ENCODE results near the gene TPGS2. TPM values are rescaled to one million over a fixed set of nuclear protein-coding genes. Genes with fewer than 3 reads are reported as not detected.
"Not testable (repeated sequence)": the region's sequence is repeated elsewhere in the genome, so short reads cannot be mapped to it uniquely, and the experiment has no call there.

TPGS2 gene, protein sequence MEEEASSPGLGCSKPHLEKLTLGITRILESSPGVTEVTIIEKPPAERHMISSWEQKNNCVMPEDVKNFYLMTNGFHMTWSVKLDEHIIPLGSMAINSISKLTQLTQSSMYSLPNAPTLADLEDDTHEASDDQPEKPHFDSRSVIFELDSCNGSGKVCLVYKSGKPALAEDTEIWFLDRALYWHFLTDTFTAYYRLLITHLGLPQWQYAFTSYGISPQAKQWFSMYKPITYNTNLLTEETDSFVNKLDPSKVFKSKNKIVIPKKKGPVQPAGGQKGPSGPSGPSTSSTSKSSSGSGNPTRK
- polyA plus RNA-seq (ENCODE audit: insufficient read length), result 140 TPM
- long read RNA-seq, donor 1, full-length matches to known transcripts, result 50 of 56 reads
- long read RNA-seq, donor 1, partial matches to known transcripts, result 6 of 56 reads
- long read RNA-seq, donor 1, other reads (novel, unspliced or antisense), result 0 of 56 reads
- long read RNA-seq, donor 2, full-length matches to known transcripts, result 39 of 39 reads
- long read RNA-seq, donor 2, partial matches to known transcripts, result 0 of 39 reads
- long read RNA-seq, donor 2, other reads (novel, unspliced or antisense), result 0 of 39 reads
- long read RNA-seq, donor 3, full-length matches to known transcripts, result 41 of 41 reads
- long read RNA-seq, donor 3, partial matches to known transcripts, result 0 of 41 reads
- long read RNA-seq, donor 3, other reads (novel, unspliced or antisense), result 0 of 41 reads
- long read RNA-seq, donor 4, full-length matches to known transcripts, result 2 of 2 reads
- long read RNA-seq, donor 4, partial matches to known transcripts, result 0 of 2 reads
- long read RNA-seq, donor 4, other reads (novel, unspliced or antisense), result 0 of 2 reads
- long read RNA-seq, donor 5, full-length matches to known transcripts, result 79 of 79 reads
- long read RNA-seq, donor 5, partial matches to known transcripts, result 0 of 79 reads
- long read RNA-seq, donor 5, other reads (novel, unspliced or antisense), result 0 of 79 reads
- long read RNA-seq, donor 6, full-length matches to known transcripts, result 43 of 58 reads
- long read RNA-seq, donor 6, partial matches to known transcripts, result 15 of 58 reads
- long read RNA-seq, donor 6, other reads (novel, unspliced or antisense), result 0 of 58 reads
- long read RNA-seq, donor 7, full-length matches to known transcripts, result 47 of 47 reads
- long read RNA-seq, donor 7, partial matches to known transcripts, result 0 of 47 reads
- long read RNA-seq, donor 7, other reads (novel, unspliced or antisense), result 0 of 47 reads
- long read RNA-seq, donor 8, full-length matches to known transcripts, result 11 of 11 reads
- long read RNA-seq, donor 8, partial matches to known transcripts, result 0 of 11 reads
- long read RNA-seq, donor 8, other reads (novel, unspliced or antisense), result 0 of 11 reads

- peak; percentile 85 for DNase-seq
These were observed at the start of gene TPGS2, which contains the start of gene KIAA1328 for GRCh38 chr18:36828630-36829361. TSS of gene TPGS2 (minus strand) at chr18:36829002. CDS start at chr18:36828767, 235 bp downstream. TSS of gene KIAA1328 (plus strand) at chr18:36829127. CDS start at chr18:36829139, 12 bp downstream.

DNA sequence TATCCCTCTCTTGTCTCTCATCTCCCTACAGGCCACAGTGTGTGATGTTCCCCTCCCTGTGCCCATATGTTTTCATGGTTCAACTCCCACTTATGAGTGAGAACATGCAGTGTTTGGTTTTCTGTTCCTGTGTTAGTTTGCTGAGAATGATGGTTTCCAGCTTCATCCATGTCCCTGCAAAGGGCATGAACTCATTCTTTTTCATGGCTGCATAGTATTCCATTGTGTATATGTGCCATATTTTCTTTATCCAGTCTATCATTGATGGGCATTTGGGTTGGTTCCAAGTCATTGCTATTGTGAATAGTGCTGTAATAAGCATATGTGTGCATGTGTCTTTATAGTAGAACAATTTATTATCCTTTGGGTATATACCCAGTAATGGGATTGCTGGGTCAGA, 45.0 kb upstream of the TPGS2 start:
- not testable (repeated sequence) for DNase-seq

- DNase-seq, result peak; percentile 11
These were observed 43.5 kb upstream of the TPGS2 start for GRCh38 chr18:36872329-36872728.

- no peak for DNase-seq
These were observed 43.0 kb upstream of the TPGS2 start for GRCh38 chr18:36871801-36872200.

GRCh38 chr18:36867056-36867455, 38.3 kb upstream of the TPGS2 start:
- no peak for DNase-seq

DNA sequence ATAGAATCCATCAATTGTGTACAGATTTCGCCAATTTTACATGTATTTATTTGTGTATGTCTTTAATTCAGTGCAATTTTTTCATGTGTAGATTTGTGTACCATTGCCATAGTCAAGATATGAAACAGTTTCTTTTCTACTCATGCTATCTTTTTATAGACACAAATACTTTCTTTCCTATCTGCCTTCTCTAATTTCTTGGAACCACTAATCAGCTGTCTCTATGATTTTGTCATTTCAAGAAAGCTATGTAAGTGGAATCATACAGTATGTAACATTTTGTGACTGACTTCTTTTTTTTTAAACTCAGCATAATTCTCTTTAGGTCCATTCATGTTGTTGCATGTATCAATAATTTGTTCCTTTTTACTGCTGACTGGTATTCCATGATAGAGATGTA, 33.4 kb upstream of the TPGS2 start:
- DNase-seq, result no peak

DNA sequence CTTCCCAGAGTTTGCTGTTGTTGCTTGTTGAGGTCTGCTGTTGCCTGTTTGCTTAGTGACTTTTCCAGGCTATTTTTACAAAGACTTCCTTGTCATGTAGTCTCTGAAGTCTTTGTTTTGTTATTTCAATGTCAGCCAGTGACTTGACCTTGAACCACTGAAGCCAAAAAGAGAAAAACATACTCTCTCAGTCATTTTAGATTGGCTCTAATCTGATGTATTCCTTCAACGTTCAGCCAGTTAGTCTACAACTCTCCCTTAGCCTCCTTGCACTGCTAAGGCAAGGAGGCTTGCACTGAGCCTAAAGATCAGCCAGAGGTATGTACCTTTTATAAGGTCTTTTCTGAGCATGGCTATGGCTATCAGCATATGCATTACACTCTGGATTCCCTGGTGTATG, 28.0 kb upstream of the TPGS2 start:
- DNase-seq, result no peak

GRCh38 chr18:36851202-36851590, 22.4 kb upstream of the TPGS2 start:
- DNase-seq, result no peak

DNA sequence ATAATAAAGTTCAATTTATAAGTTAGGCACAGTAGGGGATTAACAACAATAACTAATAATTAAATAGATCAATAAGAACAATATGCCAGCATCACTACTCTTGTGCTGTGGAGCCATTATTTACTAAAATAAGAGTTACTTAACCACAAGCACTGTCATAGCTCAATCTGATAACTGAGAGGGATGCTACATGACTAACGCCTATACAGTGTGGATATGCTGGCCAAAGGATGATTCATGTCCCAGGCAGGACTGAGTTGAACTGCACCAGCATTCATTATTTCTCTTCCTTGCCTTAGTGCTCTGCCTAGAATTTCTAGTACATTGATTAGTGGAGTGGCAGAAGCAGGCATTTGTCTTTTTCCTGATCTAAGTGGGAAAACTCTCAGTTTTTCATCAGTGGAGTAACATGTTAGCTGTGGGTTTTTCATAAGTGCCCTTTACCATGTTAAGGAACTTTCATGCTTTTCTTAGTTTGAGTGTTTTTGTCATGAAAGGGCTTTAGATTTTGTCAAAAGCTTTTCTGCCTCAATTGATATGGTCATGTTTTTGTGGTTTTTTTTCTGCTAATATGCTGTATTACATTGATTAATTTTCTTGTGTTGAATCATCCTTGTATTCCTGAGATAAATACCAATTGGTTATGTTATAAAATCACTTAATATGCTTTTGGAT, 21.9 kb upstream of the TPGS2 start:
- DNase-seq, result no peak

- no peak for DNase-seq
These were observed 20.6 kb upstream of the TPGS2 start for GRCh38 chr18:36849288-36850006.

DNA sequence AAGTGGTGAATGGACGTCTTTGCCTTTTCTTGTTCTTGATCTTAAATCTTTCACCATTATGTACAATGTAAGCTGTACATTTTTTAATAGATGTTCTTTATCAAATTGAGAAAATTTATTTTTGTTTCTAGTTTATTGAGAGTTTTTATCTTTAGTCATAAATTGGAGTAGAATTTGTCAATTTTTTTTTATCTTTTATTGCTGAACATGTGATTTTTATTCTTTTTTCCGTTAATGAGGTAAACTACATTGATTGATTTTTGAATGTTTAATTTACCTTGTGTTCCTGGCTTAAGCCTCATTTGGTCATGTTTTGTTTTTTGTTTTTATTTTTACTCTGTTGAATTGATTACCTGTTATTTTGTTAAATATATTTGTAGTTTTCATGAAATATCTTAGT, 19.8 kb upstream of the TPGS2 start:
- no peak for DNase-seq

DNA sequence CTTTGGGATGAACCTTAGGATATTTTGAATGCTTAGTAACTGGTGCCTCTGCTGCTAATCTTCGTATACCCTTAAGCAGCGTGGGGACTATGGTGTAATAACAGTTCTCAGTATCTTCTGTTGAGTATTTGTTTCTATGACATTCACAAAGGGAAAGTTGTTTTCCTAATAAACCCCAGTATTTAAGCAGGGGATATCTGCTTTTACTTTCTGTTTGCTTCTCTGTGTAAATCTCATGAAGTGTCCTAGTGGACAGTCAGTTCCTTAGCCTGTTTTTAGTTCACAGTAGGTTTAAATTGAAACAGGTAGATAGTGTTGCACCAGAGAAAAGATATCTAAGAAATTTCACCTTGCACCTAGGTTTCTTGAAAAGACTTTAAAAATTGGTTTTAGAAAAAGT, 15.0 kb upstream of the TPGS2 start:
- no peak for DNase-seq

GRCh38 chr18:36843199-36843598, 14.4 kb upstream of the TPGS2 start:
- DNase-seq, result no peak

- DNase-seq, result no peak
These were observed 11.0 kb upstream of the TPGS2 start for GRCh38 chr18:36839835-36840234.

GRCh38 chr18:36835927-36836326, 7.1 kb upstream of the TPGS2 start:
- no peak for DNase-seq

DNA sequence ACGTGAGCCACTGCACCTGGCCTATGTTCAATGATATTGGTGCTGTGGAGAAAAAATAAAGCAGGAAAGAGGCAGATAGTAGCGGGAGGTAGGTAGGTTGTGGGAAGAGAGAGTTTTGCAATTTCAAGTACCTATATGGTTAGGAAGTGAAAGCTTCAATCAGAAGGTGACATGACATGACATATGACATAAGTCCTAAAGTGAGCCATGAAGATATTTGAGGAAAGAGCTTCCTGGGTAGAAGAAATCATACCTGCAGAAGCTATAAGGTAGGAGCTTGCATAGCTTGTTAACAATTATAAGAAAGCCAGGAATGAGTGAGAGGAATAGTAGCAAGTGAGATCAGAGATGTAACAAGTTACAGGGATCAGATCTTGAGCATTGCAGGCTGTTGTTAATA, 4.3 kb upstream of the TPGS2 start:
- DNase-seq, result no peak

DNA sequence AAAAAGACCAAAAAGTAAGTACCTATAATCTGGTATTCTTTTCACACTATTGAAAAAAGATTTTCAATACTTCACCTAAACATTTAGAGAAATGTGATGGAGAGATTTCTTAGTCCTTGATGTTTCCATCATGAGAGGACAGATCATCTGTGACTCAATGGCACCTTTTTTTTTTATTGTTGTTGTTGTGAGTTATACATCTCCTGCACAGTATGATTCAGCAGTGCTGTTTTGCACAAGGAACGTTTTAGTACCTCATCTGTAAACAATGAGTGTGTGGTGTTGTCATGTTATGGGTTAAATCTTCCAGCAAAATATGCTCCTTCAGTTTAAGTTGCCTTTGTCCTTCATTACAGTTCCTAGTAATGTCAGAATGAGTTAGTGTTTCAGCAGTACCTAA, 2.3 kb upstream of the TPGS2 start:
- DNase-seq, result no peak

DNA sequence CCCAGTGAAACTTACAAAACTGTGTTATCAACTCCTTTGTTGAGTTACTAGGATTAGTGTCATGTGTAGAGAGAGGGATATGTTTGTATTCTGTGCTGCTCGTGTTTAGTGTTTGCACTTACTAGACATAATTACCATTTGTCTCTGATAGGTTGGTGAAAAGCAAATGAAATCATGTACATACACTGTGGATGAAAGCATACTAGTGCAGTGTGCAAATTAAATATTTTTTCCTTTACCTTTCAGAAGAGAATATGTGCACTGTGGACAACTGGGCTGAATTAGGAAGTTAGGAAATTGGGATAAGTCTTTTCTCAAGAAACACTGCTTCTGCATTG, 1.3 kb upstream of the TPGS2 start:
- DNase-seq, result no peak

GRCh38 chr18:36829362-36830157, 758 bp upstream of the TPGS2 start:
- DNase-seq, result no peak

Data from left kidney (tissue), 8 donors.